A549 (cell line): ENCODE measurements around the gene WASF3.

Experiments
- BHLHE40 ChIP-seq: IDR thresholded peaks from 2 replicates; pipeline ENCODE4 v1.6.1; 2012; ENCODE audit warnings: low read depth, low read length, inconsistent platforms
- CTCF ChIP-seq: fragments of >200 bp; sonication (Bioruptor Twin); formaldehyde crosslinking; IDR thresholded peaks from 3 replicates; pipeline ENCODE4 v1.5.1; 2016
- EP300 ChIP-seq, 2 experiments: fragments of >200 bp; sonication (Bioruptor Twin); formaldehyde crosslinking; IDR thresholded peaks; 2 replicates in 1 of 2; 3 replicates in 1 of 2; pipeline ENCODE4 v1.6.1; 2016 to 2017
- JUNB ChIP-seq: fragments of >200 bp; sonication (Bioruptor Twin); formaldehyde crosslinking; IDR thresholded peaks from 2 replicates; pipeline ENCODE4 v1.6.1; 2016
- KDM1A ChIP-seq: fragments of 200-600 bp; sonication (generic); IDR thresholded peaks from 2 replicates; pipeline ENCODE4 v1.6.1; 2016; ENCODE audit warnings: low read depth, mild to moderate bottlenecking
- MYC ChIP-seq: IDR thresholded peaks from 2 replicates; pipeline ENCODE4 v1.6.1; 2012; ENCODE audit warnings: mild to moderate bottlenecking, inconsistent platforms, low read length, improper control_type of control experiment, borderline replicate concordance
- NPAS2 ChIP-seq: fragments of 250-450 bp; sonication (Bioruptor Pico); IDR thresholded peaks from 2 replicates; pipeline ENCODE4 v1.8.0; 2022; ENCODE audit warnings: mild to moderate bottlenecking, moderate library complexity, borderline replicate concordance
- PBX3 ChIP-seq: IDR thresholded peaks from 2 replicates; pipeline ENCODE4 v1.6.1; 2012
- POLR2A ChIP-seq: IDR thresholded peaks from 2 replicates; pipeline ENCODE4 v1.6.1; 2012; ENCODE audit warnings: mild to moderate bottlenecking, low read length
- RAD21 ChIP-seq, 2 experiments: fragments of >200 bp in 1 of 2; sonication (Bioruptor Twin) in 1 of 2; formaldehyde crosslinking in 1 of 2; IDR thresholded peaks in 1 of 2; conservative IDR thresholded peaks in 1 of 2; 2 replicates in 1 of 2; 3 replicates in 1 of 2; pipeline ENCODE4 v1.6.1; 2012 to 2018; ENCODE audit warnings: inconsistent platforms in 1 of 2
- USF2 ChIP-seq: fragments of 450-650 bp; IDR thresholded peaks from 2 replicates; pipeline ENCODE4 v1.6.1; 2014; ENCODE audit warnings: antibody characterized with exemption

GRCh38 chr13:26568132-26568815 is 10.8 kb downstream of the WASF3 start:
- TF ChIP-seq KDM1A (no peak), CTCF (no peak), BHLHE40 (no peak), RAD21 (conservative IDR thresholded peaks at IDR 0.05 in 1 of 2, IDR thresholded peaks at IDR 0.05 in 1 of 2) (no peak), MYC (no peak), EP300 (IDR thresholded peaks at IDR 0.05) (no peak), POLR2A (no peak), NPAS2 (CRISPR knock-in tag) (no peak), JUNB (no peak), USF2 (no peak), PBX3 (no peak)
